Activated CD8-positive, alpha-beta memory T cell treated with anti-CD3 and anti-CD28 coated beads, Interleukin-2, amount 50 U/mL, for 1 hour (primary cell): ENCODE results near the gene ASCC3.
"Not testable (repeated sequence)": the region's sequence is repeated elsewhere in the genome, so short reads cannot be mapped to it uniquely, and the experiment has no call there.

Source experiments
- DNase-seq: peaks from one replicate; pipeline ENCODE4 v3.0.0-alpha.2; 2020; ENCODE audit errors: extremely low read depth

The ASCC3 gene

DNA sequence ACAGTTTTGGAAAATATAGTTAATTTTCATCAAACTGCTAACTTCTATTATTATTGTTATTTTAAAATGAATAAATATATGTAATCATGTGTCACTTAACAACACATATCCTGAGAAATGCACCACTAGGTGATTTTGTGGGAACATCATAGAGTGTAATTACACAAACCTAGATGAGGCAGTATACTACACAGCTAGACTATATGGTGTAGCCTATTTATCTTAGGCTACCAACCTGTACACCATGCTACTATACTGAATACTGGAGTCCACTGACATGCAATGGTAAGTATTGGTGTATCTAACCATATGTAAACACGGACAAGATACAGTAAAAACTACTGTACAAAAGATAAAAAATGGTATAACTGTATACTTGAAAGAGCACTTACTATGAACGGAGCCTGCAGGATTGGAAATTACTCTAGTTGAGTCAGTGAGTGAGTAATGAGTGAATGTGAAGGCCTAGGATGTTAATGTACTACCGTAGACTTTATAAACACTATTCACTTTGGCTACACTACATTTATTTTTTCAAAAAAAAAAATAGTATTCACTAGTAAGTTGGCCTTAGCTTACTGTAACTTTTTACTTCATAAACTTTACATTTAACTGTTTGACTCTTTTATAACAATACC, 72.4 kb downstream of the ASCC3 start:
- no peak for DNase-seq

DNA sequence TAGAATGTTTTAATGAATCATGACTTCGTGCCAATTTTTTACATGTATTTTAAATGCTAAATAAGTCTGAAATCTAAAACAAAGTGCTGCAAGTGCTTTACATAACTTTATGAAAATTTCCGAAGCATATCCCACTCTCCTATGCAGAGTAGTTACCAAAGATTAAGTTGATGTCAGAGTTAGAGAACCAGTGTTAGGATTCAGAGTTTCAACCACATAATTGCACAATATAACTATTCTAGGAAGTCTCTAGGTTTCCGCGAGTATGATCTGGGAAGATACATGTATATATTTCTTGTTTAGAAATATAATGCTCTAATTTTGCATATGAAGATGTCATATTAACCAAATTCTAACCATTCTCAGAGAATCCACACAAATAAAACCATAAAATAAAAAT, 74.8 kb downstream of the ASCC3 start:
- no peak for DNase-seq

DNA sequence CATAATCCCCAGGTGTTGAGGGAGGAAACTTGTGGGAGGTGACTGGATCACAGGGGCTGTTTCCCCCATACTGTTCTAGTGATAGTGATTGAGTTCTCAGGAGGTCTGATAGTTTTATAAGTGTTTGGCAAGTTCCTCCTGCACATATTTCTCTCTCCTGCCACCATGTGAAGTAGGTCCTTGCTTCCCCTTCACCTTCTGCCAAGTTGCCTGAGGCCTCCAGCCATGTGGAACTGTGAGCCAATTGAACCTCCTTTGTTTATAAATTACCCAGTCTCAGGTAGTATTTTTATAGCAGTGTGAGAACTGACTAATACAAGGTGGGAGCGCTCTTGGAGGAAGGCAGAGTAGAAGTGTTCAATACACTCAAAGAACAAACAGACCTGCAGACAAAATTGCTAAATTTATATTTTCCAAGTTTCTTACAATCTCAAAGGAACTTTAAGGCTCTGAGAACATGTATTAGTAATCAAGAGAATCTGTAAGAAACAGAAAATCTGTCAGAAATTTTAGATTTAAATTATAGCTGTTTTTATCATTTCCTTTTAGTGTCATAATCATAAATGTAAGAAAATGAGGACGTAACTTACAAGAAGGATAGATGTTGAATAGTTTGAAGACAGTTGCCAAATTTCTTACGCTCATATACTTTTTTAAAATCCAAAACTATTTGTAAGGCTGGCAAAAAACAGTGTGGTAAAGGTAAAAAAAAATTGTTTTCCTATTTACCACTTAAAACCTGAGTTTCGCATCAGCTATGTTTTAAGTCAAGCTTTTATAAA, 77.7 kb downstream of the ASCC3 start:
- DNase-seq: no peak

DNA sequence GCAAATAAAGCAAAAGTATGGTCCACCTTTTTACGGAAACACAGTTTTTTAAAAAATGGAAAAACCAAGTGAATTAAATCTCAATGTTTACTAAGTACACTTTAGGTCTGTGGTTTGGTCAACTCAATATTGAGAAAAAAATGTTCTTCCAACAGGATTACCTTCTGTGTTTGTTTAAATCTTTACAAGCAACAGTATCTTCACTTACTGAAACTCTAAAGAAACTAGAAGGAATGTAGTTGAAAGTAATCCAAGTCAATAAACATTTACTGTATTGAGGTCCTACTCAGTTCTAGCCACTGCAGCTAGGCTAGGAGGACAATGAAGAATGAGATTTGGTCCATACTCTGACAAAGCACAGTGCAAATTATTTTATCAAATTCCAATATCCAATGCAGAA, 80.1 kb downstream of the ASCC3 start:
- no peak for DNase-seq

DNA sequence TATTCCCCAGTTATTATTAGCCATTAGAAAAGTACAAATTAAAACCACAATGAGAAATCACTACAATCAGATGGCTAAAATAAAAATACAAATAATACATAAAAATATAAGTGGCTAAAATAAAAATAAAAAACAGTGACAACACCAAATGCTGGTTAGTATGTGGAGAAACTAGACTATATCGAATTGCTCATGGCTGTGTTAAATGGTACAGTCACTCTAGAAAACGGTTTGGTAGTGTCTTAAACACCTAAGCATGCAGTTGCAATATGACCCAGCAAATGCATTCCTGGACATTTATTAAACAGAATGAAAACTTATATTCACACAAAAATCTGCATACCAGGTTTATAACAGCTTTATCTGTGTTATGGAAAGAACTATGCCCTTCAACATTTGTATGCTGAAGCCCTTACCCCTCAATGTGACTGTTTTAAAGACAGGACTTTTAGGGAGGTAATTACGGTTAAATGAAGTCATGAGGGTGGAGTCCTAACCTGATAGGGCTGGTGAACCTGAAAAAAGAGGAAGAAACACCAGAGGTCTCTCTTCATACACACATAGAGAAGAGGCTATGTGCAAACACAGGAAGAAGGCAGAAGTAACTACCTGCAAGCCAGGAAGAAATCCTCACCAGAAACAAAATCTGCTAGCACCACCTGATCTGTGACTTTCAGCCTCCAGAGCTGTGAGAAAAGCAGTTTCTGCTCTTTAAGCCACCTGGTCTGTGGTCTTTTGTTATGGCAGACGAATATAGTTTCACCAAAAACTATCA, 84.9 kb downstream of the ASCC3 start:
- DNase-seq: no peak

DNA sequence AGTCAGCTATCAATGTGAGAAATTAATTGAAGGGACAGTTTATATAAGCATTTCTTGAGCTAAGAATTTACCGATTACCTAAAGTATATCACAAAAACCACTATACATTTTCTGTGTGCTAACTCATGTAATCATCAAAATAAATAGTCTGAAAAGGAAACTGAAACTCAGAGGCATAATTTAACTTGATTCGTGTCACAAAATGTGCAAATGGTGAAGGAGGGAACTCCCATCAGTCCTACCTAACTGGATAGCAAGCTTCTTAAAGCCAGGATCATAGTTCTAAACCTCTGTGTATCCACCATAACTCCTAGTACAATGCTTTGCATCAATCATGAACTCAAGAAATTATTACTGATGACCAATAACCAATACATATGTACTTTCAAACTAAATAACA, 91.0 kb downstream of the ASCC3 start:
- DNase-seq: no peak

DNA sequence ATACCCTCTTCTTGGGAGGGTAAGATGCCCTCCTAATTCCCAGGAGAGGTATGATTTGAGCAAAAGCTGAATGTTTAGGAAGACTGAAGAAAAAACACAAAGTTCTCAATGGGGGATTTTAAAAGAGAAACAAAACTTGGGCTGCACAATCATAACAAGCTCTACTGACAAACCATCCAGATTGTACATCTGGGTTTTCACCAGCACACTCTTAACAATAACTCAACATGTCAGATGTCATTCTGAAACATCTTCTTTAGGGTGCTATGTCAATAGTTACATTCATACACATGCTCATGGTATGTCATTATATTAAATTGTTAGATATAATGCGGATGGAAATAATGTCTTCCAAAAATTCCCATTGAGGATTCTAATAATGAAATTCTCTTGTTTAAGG, 95.1 kb downstream of the ASCC3 start:
- no peak for DNase-seq

DNA sequence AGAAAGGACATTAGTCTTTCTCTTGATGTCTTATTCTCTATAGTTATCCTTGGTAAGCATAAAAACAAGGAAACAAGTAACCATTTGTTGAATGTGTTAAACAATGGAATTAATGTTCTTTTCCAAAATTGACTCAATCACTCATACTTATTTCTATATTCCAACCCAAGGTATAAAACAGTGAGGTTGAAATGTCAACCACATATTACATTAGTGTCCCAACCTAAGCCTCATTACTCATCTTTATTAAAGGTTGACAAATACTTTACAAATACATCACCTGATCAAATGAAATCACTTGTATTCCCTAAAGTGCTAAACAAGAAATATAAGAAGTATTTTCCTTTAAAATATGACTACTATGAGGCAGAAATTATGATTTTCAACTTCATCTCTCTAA, 100.5 kb downstream of the ASCC3 start:
- DNase-seq: no peak

DNA sequence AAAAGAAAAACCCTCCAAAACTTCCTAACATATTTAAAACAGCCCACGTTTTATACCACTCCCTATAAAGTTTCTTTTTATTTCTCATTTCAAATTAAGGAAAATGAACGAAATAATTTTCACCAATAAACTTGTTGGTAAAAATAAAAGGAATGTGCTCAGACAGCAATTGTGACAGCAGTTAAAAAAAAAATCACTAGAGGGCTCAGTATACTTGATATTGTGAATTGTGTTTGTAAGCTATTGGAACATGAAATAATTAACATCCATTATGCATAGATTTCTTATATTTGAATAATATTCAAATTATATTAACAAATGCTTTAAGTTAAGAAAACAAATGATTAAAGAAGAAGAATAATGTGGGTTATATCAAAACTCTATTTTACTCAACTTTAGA, 105.5 kb downstream of the ASCC3 start:
- DNase-seq: no peak

DNA sequence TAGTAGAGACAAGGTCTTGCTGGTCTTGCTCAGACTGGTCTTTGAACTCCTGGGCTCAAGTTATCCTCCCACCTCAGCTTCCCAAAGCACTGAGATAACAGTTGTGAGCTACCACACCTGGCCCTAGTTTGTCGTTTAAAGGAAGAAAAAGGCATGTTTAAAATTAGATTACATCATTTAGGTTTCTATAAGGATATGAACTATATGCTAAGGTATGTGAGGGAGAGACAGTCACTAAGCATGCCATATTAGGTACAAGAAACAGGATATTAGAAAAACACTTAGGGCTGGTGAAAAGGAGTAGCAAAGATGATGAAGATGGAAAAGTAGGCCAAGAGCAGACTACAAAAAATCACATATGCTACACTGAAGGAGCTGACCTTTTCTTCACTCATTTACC, 106.4 kb downstream of the ASCC3 start:
- no peak for DNase-seq

DNA sequence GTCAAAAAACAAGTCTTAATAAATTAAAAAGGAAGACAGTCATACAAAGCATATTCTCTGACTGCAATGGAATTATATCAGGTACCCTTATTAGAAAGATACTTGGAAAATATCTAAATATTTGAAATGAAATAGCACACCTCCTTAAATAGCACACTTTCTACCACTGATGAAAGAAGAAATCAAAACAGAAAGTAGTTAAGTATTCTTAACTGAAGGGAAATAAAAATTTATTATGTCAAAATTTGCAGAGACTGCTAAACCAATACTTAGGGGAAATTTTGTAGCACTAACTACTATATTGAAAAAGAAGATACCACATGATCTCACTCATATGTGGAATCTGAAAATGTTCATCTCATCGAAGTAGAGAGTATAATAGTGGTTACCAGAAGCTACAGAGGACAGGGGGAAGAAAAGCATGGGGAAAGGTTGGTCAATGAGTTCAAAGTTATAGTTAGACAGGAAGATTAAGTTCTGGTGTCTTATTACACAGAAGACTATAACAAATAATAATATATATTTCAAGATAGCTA, 112.2 kb downstream of the ASCC3 start:
- no peak for DNase-seq

DNA sequence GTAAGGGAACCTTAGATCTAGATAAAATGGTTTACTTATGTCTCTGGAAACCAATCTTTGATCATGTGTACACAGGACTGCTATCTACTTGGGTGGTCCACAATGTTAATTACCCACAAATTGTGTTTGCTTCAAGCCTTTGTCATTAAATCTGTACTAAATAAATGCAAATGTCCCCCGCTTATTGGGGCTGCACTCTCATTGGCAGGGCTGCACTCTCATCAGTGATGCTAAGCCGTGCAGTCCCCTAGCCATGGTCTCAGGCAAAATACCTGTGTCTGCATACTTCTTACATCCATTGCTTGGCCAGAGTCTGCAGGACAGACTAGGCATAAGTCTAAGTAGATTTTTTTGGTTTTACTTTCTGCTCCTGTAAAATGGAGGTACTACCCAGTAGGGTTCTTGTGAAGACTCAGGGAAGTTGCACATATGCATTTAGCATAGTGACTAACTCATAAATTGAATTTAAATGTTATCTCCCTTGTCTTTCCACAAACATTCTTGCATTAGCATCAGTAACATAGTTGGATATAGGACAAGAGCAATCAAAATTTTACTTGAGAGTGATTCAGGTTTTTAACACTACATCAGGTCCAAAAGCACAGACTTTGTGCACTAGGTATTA, 117.4 kb downstream of the ASCC3 start:
- DNase-seq: no peak

DNA sequence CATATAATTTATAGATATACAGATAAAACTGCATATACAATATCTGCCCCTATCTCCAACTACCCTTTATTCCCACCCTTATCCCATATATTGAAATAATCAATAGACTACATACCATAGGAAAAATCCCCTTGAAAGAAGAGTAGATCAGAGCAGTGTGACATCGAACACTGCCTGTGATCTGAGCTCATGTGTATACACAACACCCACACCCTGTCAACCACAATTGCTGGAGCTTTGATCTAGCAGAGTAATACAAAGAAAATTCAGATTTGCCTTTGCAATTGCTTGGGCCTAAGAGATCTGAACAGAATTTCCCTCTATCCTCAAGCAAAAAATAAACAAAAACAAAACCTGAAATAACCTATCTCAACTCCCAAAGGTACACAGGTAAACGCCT, 119.3 kb downstream of the ASCC3 start:
- DNase-seq: no peak

DNA sequence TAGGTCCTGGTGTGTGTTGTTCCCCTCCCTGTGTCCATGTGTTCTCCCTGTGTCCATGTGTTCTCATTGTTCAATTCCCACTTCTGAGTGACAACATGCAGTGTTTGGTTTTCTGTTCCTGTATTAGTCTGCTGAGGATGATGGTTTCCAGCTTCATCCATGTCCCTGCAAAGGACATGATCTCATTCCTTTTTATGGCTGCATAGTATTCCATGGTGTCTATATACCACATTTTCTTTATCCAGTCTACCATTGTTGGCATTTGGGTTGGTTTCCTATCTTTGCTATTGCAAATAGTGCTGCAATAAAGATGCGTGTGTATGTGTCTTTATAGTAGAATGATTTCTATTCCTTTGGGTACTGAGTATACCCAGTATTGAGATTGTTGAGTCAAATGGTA, 122.7 kb downstream of the ASCC3 start:
- not testable (repeated sequence) for DNase-seq

DNA sequence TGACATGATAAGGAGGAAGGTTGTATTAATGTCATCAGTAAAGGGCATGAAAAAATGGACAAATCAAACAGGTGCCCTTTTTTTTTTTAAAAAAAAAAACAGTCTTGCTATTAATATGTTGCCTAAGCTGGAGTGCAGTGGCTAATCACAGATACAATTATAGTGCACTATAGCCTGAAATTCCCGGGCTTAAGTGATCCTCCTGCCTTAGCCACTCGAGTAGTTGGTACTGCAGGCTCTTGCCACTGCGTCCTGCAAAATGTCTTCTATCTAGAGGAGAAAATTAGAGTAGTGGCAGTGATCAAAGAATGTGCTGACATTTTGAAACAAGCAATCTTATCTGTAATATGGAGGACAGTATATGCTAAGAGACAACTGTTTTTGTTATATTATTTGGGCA, 127.7 kb downstream of the ASCC3 start:
- no peak for DNase-seq

DNA sequence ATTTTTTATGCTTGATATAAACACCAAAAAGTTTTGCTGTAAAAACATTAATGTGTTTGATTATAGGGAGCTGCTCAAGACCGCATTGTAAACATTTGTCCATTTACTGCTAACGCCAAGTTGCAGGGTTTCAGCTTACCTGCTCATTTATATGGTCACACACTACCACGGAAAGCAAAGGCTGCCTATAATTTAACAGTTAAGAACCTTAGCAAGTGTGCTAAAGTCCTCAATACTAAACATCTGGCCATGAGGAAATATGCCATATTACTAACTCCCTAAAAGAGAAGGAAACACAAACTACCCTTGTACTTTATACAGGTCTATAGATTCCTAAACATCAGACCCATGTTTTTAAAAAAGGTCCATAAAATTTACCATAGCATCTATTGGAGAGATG, 129.5 kb downstream of the ASCC3 start:
- no peak for DNase-seq

DNA sequence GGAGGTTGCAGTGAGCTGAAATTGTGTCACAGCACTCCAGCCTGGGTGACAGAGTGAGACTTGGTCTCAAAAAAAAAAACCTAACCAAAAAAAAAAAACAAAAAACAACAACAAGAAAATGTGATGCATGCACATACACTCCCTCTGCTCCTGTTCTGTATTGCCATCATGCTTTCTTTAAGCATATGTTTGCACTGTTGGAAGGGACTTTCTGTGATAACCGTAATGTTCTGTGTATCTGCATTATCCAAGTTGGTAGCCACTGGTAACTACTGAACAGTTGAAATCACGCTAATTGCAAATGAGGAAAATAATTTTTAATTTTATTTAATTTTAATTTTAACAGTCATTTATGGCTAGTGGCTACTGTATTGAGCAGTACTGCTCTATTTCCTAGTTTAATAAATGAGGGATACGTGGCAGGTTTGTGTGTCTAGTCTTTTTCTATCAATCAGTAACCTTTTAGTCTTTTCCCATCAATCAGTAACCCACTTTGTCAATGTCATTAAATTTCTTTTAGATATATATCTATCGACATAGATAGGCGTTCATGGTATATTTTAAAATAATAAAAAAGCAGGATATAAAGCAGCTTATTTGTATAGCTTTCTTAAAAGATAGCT, 135.6 kb downstream of the ASCC3 start:
- DNase-seq: no peak

DNA sequence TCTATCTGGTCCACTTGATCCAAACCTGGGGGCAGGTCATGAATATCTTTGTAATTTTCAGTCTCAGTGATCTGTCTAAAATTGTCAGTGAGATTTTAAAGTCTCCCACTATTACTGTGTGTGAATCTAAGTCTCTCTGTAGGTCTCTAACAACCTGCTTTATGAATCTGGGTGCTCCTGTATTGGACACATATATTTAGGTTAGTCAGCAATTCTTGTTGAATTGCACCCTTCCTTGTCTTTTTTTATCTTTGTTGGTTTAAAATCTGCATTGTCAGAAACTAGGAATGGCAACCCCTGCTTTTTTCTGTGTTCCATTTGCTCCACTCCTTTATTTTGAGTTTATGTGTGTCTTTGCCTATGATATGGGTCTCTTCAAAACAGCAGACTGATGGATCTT, 140.7 kb downstream of the ASCC3 start:
- DNase-seq: no peak

DNA sequence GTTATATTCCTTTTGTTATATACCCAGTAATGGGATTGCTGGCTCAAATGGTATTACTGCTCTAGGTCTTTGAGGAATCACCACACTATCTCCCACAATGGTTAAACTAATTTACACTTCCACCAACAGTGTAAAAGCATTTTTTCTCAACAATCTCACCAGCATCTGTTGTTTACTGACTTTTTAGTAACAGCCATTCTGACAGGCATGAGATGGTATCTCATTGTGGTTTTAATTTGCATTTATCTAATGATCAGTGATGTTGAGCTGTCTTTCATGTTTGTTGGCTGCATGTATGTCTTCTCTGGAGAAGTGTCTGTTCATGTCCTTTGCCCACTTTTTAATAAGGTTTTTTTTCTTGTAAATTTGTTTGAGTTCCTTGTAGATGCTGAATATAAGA, 143.4 kb downstream of the ASCC3 start:
- not testable (repeated sequence) for DNase-seq

DNA sequence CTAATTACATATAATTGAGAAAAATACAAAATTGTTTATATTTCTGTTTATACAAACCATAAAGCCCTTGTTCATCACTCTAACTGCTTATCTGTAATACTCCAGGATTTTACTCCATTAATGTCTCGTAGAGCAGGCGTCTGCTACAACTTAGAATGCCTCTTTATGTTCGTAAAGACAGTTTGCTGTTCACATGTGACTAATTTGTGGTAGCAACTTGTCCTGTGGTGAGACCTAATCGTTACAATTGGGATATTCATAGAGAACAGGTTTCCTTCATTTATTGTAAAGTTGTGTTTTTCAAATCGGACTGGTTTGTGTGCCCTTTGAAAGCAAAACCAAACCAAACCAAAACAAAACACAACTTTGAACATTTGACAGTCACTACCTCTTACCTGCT, 149.7 kb downstream of the ASCC3 start:
- DNase-seq: no peak
